ENCODE results near the gene TGFB2. TPM values are rescaled to one million over a fixed set of nuclear protein-coding genes. Genes with fewer than 3 reads are reported as not detected.

Gene TGFB2
- total RNA-seq (2014; rRNA removed; shearing (Covaris generic)) (0.03 TPM in 1 of 2 replicates, not detected in the other), total RNA-seq (2022) (0.11 TPM in 1 of 2 replicates, not detected in the other), Bru-seq, nascent RNA (percentile 32 among the genes with signal in this experiment), BruChase-seq, experiment 1, labeled RNA remaining after a 6-hour chase (percentile 29 among the genes with signal in this experiment), BruChase-seq, experiment 2, labeled RNA remaining after a 2-hour chase (percentile 32 among the genes with signal in this experiment)
- long read RNA-seq: 0 reads

GRCh38 chr1:218344814-218345672 is at the start of gene TGFB2:
TGFB2 (plus strand) TSS chr1:218345336; CDS start chr1:218346702, 1,366 bp downstream.
- CTCF ChIA-PET (ENCODE audit: unreplicated experiment): no interaction called here
- Histone ChIP-seq H3K9me2 (ENCODE audit: insufficient read depth, low read length) (no peaks in the 10 kb centered on the region), H2AFZ (ENCODE audit: low read length) (no peak within 1 kb of the TSS), H3K4me1 (ENCODE audit: insufficient read depth, low read length, poor library complexity, severe bottlenecking) (peaks cover 5% of the 10 kb centered on the region), H3K4me3 (ENCODE audit: low read depth, low read length, poor library complexity, severe bottlenecking) (peak within 1 kb of the TSS; percentile 42), H3K79me2 (ENCODE audit: insufficient read depth, low read depth, low read length) (no peaks in the 10 kb centered on the region), H3K9me3 (ENCODE audit: low read length) (no peaks in the 10 kb centered on the region), H4K20me1 (ENCODE audit: insufficient read depth, low read length) (no peaks in the 10 kb centered on the region; the same call in 1 of the 2 replicates), H3K4me2 (ENCODE audit: low read length) (peak within 1 kb of the TSS; percentile 54; the same call in 1 of the 2 replicates), H3K27ac (ENCODE audit: low read depth, low read length, poor library complexity, severe bottlenecking) (no peak within 1 kb of the TSS), H3K36me3 (ENCODE audit: insufficient read depth, low read length) (peaks cover 13% of the 10 kb centered on the region)
- TF ChIP-seq EZH2phosphoT487 (IDR thresholded peaks at IDR 0.05; ENCODE audit: borderline replicate concordance, low read depth, low read length): no peak
- TF ChIP-seq CTCF (conservative IDR thresholded peaks at IDR 0.05; ENCODE audit: low read length): no peak
- POLR2A ChIA-PET: interaction anchor here (0.6 kb wide), 1 partner anchor 11 kb away, joined by 3 read pairs; no protein-coding TSS in a partner anchor
- BruUV-seq (replicated peaks): no TSS peak
- no peak for DNase-seq (ENCODE audit: low spot score)
- intact Hi-C loops (cut with micrococcal nuclease; ENCODE audit: unreplicated experiment): no loop called here

GRCh38 chr1:218296162-218296561 is 49.0 kb upstream of the TGFB2 start:
- H2AFZ ChIP-seq (ENCODE audit: low read length): no peak overlapping the region
- peaks cover 22% of the 10 kb centered on the region for H4K20me1 ChIP-seq (ENCODE audit: insufficient read depth, low read length)
- H3K27ac ChIP-seq (ENCODE audit: low read depth, low read length, poor library complexity, severe bottlenecking): no peak overlapping the region
- H3K4me3 ChIP-seq (ENCODE audit: low read depth, low read length, poor library complexity, severe bottlenecking): no peak overlapping the region
- CTCF ChIA-PET (ENCODE audit: unreplicated experiment): interaction anchor here (1.4 kb wide), 1 partner anchor 11 kb away, joined by 5 read pairs; the partner anchor contains the start of gene RRP15
- POLR2A ChIA-PET: interaction anchor here (0.6 to 2.2 kb wide), 4 partner anchors 9 to 25 kb away, joined by 3 to 10 read pairs (median 5); partner anchors contain the start of gene RRP15
- no peak for TF ChIP-seq EZH2phosphoT487 (IDR thresholded peaks at IDR 0.05; ENCODE audit: borderline replicate concordance, low read depth, low read length)
- H3K9me3 ChIP-seq (ENCODE audit: low read length): no peaks in the 10 kb centered on the region
- peaks cover 56% of the 10 kb centered on the region for H3K36me3 ChIP-seq (ENCODE audit: insufficient read depth, low read length)
- DNase-seq (ENCODE audit: low spot score): no peak
- H3K4me2 ChIP-seq (ENCODE audit: low read length): no peak overlapping the region
- intact Hi-C loops (cut with micrococcal nuclease; ENCODE audit: unreplicated experiment): no loop called here
- peaks cover 14% of the 10 kb centered on the region for H3K4me1 ChIP-seq (ENCODE audit: insufficient read depth, low read length, poor library complexity, severe bottlenecking)
- H3K79me2 ChIP-seq (ENCODE audit: insufficient read depth, low read depth, low read length): peaks cover 71% of the 10 kb centered on the region
- no TSS peak for BruUV-seq (replicated peaks)
- no peaks in the 10 kb centered on the region for H3K9me2 ChIP-seq (ENCODE audit: insufficient read depth, low read length)

- Histone ChIP-seq H4K20me1 (ENCODE audit: insufficient read depth, low read length) (peaks cover 22% of the 10 kb centered on the region), H2AFZ (ENCODE audit: low read length) (no peak overlapping the region), H3K9me3 (ENCODE audit: low read length) (no peaks in the 10 kb centered on the region), H3K4me2 (ENCODE audit: low read length) (no peak overlapping the region), H3K4me3 (ENCODE audit: low read depth, low read length, poor library complexity, severe bottlenecking) (no peak overlapping the region), H3K79me2 (ENCODE audit: insufficient read depth, low read depth, low read length) (peaks cover 71% of the 10 kb centered on the region), H3K9me2 (ENCODE audit: insufficient read depth, low read length) (no peaks in the 10 kb centered on the region), H3K36me3 (ENCODE audit: insufficient read depth, low read length) (peaks cover 65% of the 10 kb centered on the region), H3K27ac (ENCODE audit: low read depth, low read length, poor library complexity, severe bottlenecking) (no peak overlapping the region), H3K4me1 (ENCODE audit: insufficient read depth, low read length, poor library complexity, severe bottlenecking) (peaks cover 14% of the 10 kb centered on the region)
- ChIA-PET POLR2A (no interaction called here), CTCF (ENCODE audit: unreplicated experiment) (no interaction called here)
- BruUV-seq (replicated peaks): no TSS peak
- intact Hi-C loops (cut with micrococcal nuclease; ENCODE audit: unreplicated experiment): no loop called here
- DNase-seq (ENCODE audit: low spot score): no peak
- TF ChIP-seq CTCF (conservative IDR thresholded peaks at IDR 0.05; ENCODE audit: low read length) (no peak), EZH2phosphoT487 (IDR thresholded peaks at IDR 0.05; ENCODE audit: borderline replicate concordance, low read depth, low read length) (no peak)
These were observed 47.7 kb upstream of the TGFB2 start for GRCh38 chr1:218297461-218297860.
